HAP-1 (cell line): Measurements from ENCODE around the gene P2RY6.
A peak's percentile ranks its signal among the peaks of the same experiment; 100 is the strongest.

Experiments used
- DNase-seq, 2 experiments: peaks; one replicate each; pipeline ENCODE4 v3.0.0-alpha.2; 2016 to 2020; ENCODE audit warnings: low spot score in 2 of 2
- H3K27me3 ChIP-seq: fragments of 250-450 bp; sonication (Bioruptor Pico); 2 replicates; pipeline ENCODE4 v1.5.1; 2020; ENCODE audit warnings: low read depth, mild to moderate bottlenecking, moderate library complexity
- H3K36me3 ChIP-seq: fragments of 250-450 bp; sonication (Bioruptor Pico); replicated peaks from 2 replicates; pipeline ENCODE4 v1.5.1; 2020; ENCODE audit warnings: mild to moderate bottlenecking
- H3K4me1 ChIP-seq: fragments of 250-450 bp; sonication (Bioruptor Pico); 2 replicates; pipeline ENCODE4 v1.5.1; 2020; ENCODE audit warnings: mild to moderate bottlenecking
- H3K4me3 ChIP-seq: fragments of 250-450 bp; sonication (Bioruptor Pico); 2 replicates; pipeline ENCODE4 v1.5.1; 2020; ENCODE audit warnings: mild to moderate bottlenecking, moderate library complexity
- H3K9me3 ChIP-seq: fragments of 250-450 bp; sonication (Bioruptor Pico); 2 replicates; pipeline ENCODE4 v1.5.1; 2020; ENCODE audit warnings: mild to moderate bottlenecking, moderate library complexity
- in situ Hi-C: fragments of 300-500 bp; cut with MboI; formaldehyde crosslinking; loops from 3 replicates; pipeline ENCODE4 v1.14.3; 2020; ENCODE audit warnings: low sequenced_read_pairs, inconsistent platforms, mixed read lengths

P2RY6 gene

GRCh38 chr11:73334384-73335203 lies 62.5 kb downstream of the P2RY6 start:
- Histone ChIP-seq H3K36me3 (no peaks in the 10 kb centered on the region), H3K4me3 (no peak overlapping the region), H3K9me3 (no peaks in the 10 kb centered on the region), H3K27me3 (no peaks in the 10 kb centered on the region), H3K4me1 (peaks cover 18% of the 10 kb centered on the region)
- no peak for DNase-seq
- in situ Hi-C loops: no loop called here

DNA sequence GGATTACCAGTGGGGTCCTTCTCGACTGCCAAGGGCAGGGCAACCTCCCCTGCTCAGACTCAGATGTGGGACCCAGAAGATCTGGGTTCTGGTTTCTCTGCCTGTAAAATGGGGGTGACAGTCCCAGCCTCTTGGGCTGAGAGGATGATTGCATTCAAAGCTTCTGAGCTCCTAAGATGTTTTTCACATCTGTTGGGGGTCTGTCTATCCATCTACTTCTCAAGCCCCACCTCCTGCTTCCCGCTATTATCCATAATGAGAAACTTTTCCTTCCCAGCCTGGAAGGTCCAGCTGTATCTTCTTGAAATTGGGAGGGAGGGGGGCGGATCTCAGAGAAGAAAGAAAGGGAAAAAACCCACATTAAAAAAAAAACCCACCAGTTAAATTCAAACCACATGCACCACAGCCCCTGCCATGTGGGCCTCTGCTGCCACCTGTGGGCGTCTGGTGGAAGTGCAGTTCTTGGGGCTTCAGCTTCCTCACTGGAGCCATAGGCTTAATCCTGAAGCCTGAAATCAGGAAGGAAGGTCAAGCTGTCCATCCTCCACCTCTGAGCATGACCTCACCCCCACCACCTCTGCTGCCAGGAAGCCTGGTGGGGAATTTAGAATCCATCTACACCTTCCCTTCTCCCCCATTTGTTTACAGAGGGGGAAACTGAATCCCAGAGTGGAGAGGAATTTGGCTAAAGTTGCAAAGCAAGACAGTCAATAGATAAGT lies 63.2 kb downstream of the P2RY6 start:
- Histone ChIP-seq H3K36me3 (no peaks in the 10 kb centered on the region), H3K4me1 (peaks cover 18% of the 10 kb centered on the region), H3K27me3 (no peaks in the 10 kb centered on the region), H3K4me3 (no peak overlapping the region), H3K9me3 (no peaks in the 10 kb centered on the region)
- in situ Hi-C loops: no loop called here
- DNase-seq: peak; percentile 61 to 92

DNA sequence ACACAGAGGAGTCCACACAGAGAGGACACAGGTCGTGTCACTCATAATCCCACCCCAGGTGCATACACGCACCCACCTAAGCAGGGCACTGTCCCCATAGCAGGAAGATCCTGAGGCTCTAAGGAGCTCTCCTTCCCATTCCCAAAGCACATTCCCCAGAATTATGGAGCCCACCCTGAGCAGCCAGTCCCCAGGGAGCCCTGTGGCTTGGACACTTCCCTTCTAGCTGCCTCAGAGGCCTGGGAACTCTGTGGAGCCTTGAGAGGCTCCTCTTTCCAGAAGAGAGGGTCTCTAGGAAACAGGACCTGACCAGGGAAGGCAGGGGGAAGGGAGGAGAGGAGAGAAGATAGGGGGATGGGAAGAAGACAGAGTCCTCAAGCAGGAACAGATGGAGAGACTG lies 65.7 kb downstream of the P2RY6 start:
- in situ Hi-C loops: no loop called here
- Histone ChIP-seq H3K4me1 (peaks cover 7% of the 10 kb centered on the region), H3K27me3 (no peaks in the 10 kb centered on the region), H3K9me3 (no peaks in the 10 kb centered on the region), H3K36me3 (no peaks in the 10 kb centered on the region), H3K4me3 (no peak overlapping the region)
- DNase-seq: no peak

DNA sequence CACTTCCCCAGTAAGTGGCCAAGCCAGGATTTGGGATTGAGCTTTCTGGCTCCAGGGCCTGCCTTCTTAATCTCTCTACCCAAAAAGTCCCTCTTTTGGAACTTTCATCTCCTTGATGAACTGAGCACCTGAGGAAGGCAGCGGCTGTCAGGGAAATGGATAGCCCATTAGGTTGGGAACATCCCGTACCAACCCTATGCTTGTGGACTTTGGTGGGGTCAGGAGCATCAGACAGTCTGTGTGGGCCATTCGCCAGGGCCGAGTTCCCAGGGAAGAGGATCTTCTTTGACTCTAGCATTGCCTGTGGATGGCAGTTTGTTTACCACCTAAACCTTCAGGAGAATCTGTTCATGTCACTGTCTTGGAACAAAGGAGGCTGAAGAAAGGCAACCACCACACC lies 66.1 kb downstream of the P2RY6 start:
- DNase-seq: no peak
- H3K36me3 ChIP-seq: no peaks in the 10 kb centered on the region
- no peaks in the 10 kb centered on the region for H3K9me3 ChIP-seq
- peaks cover 7% of the 10 kb centered on the region for H3K4me1 ChIP-seq
- H3K27me3 ChIP-seq: no peaks in the 10 kb centered on the region
- in situ Hi-C loops: no loop called here
- H3K4me3 ChIP-seq: no peak overlapping the region

DNA sequence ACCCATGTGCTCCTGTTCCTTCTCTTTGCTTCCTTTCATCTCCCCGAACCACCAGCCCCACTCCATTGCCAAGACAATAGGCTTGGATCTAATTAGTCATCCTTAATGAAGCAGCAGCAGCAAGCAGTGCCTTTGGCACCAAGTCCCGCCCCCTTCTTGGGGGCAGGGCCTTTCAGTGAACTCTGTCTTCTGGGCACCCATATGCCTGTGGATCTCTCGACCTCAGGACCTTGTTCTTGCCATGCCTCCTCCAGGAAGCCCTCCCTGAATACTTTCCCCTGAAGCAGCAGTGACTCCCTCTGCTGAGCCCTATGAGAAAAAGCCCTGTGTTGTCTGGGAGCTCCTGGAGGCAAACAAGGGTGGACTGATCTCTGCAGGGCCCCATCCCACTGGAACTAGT lies 68.0 kb downstream of the P2RY6 start:
- Histone ChIP-seq H3K4me3 (no peak overlapping the region), H3K36me3 (no peaks in the 10 kb centered on the region), H3K27me3 (no peaks in the 10 kb centered on the region), H3K4me1 (peaks cover 2% of the 10 kb centered on the region), H3K9me3 (no peaks in the 10 kb centered on the region)
- in situ Hi-C loops: no loop called here
- no peak for DNase-seq

DNA sequence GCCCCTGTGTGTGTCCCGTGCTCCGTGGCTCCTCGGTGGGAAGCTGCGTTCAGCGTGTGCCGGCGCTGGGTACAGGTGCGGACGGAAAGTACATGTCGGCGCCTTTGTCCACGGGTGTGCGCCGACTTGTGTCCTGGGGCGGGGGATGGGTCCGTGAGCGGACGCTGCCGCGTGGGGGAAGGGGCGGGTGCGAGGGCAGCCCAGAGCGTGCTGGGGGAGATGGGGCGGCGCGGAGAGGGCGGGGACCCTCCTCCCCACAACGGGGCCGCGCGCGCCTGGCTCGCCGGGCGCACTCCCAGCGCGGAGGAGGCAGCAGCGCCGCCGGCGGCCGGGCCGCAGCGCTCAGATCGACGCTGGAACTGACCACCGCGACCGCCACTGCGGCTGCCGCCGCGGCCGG lies 70.5 kb downstream of the P2RY6 start:
- DNase-seq: no peak
- H3K4me1 ChIP-seq: no peaks in the 10 kb centered on the region
- H3K27me3 ChIP-seq: no peaks in the 10 kb centered on the region
- no peak overlapping the region for H3K4me3 ChIP-seq
- no peaks in the 10 kb centered on the region for H3K9me3 ChIP-seq
- in situ Hi-C loops: no loop called here
- no peaks in the 10 kb centered on the region for H3K36me3 ChIP-seq

- no peaks in the 10 kb centered on the region for H3K4me1 ChIP-seq
- no peaks in the 10 kb centered on the region for H3K9me3 ChIP-seq
- H3K4me3 ChIP-seq: no peak overlapping the region
- no peak for DNase-seq
- no peaks in the 10 kb centered on the region for H3K27me3 ChIP-seq
- no peaks in the 10 kb centered on the region for H3K36me3 ChIP-seq
- in situ Hi-C loops: no loop called here
Measured at GRCh38 chr11:73343076-73343873, 71.1 kb downstream of the P2RY6 start.

DNA sequence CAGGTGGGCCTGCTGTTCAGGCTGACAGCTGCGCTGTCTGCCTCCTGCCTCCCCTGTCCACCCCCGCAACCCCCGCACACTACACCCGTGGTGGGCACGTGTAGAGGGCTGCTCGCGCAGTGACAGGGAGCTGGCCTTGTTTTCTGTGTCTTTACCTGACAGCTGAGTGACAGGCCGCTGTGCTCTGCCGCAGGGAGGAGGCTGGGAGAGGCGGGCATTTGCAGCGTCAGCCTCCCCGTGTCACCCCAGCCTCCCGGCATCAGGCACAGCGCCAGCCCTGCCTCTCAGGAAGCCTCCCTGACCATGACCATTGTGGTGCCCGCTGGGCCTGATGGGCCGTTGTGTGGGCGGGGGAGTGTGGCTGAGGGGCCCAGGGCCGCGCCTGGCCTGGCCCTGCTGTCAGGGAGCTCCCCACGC lies 72.1 kb downstream of the P2RY6 start:
- Histone ChIP-seq H3K4me1 (no peaks in the 10 kb centered on the region), H3K4me3 (no peak overlapping the region), H3K9me3 (no peaks in the 10 kb centered on the region), H3K27me3 (no peaks in the 10 kb centered on the region), H3K36me3 (no peaks in the 10 kb centered on the region)
- no peak for DNase-seq
- in situ Hi-C loops: no loop called here

DNA sequence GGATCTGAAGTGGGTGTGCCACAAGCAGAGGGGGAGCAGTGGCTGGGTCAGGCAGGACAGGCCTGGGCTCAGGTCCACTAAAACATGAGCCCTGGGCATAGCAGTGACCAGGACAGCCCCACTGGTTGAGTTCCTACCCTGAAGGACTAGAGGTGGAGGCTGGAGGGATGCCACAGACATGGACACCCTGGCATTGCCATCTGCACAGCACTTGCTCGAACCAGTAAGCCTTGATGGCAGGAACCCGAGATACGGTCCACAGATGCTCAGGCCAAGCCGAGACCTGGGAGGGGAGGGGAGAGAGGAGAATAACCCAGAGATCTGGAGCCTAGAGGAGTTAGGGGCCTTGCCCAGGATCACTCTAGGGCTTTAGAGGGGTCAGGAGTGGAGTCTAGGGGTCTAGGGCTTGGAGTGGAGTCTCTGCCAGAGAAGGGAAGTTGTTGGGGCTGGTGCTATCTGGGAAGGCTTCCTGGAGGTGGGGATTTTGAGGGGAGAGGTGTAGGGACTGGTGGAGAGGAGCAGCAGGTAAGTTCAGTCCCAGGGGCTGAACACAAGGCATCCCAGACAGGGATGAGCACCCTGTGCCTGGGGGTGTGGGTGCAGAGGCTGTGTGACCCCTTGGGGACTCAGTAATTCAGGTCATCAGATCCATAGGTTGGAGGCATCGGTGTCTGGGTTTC lies 73.5 kb downstream of the P2RY6 start:
- Histone ChIP-seq H3K36me3 (no peaks in the 10 kb centered on the region), H3K4me1 (no peaks in the 10 kb centered on the region), H3K27me3 (no peaks in the 10 kb centered on the region), H3K4me3 (no peak overlapping the region), H3K9me3 (no peaks in the 10 kb centered on the region)
- in situ Hi-C loops: no loop called here
- DNase-seq: no peak

- Histone ChIP-seq H3K9me3 (no peaks in the 10 kb centered on the region), H3K27me3 (no peaks in the 10 kb centered on the region), H3K4me3 (no peak overlapping the region), H3K4me1 (no peaks in the 10 kb centered on the region), H3K36me3 (no peaks in the 10 kb centered on the region)
- in situ Hi-C loops: no loop called here
- DNase-seq: no peak
Measured at GRCh38 chr11:73346186-73346935, 74.2 kb downstream of the P2RY6 start.

- Histone ChIP-seq H3K36me3 (no peaks in the 10 kb centered on the region), H3K4me3 (no peak overlapping the region), H3K4me1 (no peaks in the 10 kb centered on the region), H3K27me3 (no peaks in the 10 kb centered on the region), H3K9me3 (no peaks in the 10 kb centered on the region)
- in situ Hi-C loops: no loop called here
- DNase-seq: no peak
Measured at GRCh38 chr11:73347067-73347466, 74.9 kb downstream of the P2RY6 start.
